Measurements from ENCODE around the gene TTLL11.
A peak's percentile ranks its signal among the peaks of the same experiment; 100 is the strongest.
"Not testable (repeated sequence)": the region's sequence is repeated elsewhere in the genome, so short reads cannot be mapped to it uniquely, and the experiment has no call there.

TTLL11 gene

GRCh38 chr9:121897140-121897539, 196.0 kb downstream of the TTLL11 start:
- DNase-seq: no peak

- DNase-seq: no peak
Measured at GRCh38 chr9:121896545-121896943, 196.6 kb downstream of the TTLL11 start.

- DNase-seq: peak; percentile 66
Measured at GRCh38 chr9:121895818-121896544, 197.1 kb downstream of the TTLL11 start.

- no peak for DNase-seq
Measured at GRCh38 chr9:121895358-121895757, 197.8 kb downstream of the TTLL11 start.

GRCh38 chr9:121894380-121894779, 198.7 kb downstream of the TTLL11 start:
- DNase-seq: not testable (repeated sequence)

GRCh38 chr9:121893786-121894185, 199.3 kb downstream of the TTLL11 start:
- no peak for DNase-seq

- peak; percentile 35 for DNase-seq
Measured at GRCh38 chr9:121892706-121893105, 200.4 kb downstream of the TTLL11 start.

GRCh38 chr9:121890746-121891145, 202.4 kb downstream of the TTLL11 start:
- DNase-seq: no peak

GRCh38 chr9:121889990-121890563, 203.0 kb downstream of the TTLL11 start:
- DNase-seq: peak; percentile 56

GRCh38 chr9:121888438-121888775, 204.7 kb downstream of the TTLL11 start:
- peak; percentile 89 for DNase-seq

GRCh38 chr9:121887553-121888437, 205.3 kb downstream of the TTLL11 start:
- peak; percentile 61 for DNase-seq

GRCh38 chr9:121886759-121887485, 206.2 kb downstream of the TTLL11 start:
- no peak for DNase-seq

- peak; percentile 48 for DNase-seq
Measured at GRCh38 chr9:121885345-121885901, 207.7 kb downstream of the TTLL11 start.

- DNase-seq: no peak
Measured at GRCh38 chr9:121884057-121884541, 209.0 kb downstream of the TTLL11 start.

GRCh38 chr9:121883281-121884056, 209.6 kb downstream of the TTLL11 start:
- DNase-seq: peak; percentile 46

- no peak for DNase-seq
Measured at GRCh38 chr9:121881920-121882500, 211.1 kb downstream of the TTLL11 start.

GRCh38 chr9:121880343-121880898, 212.7 kb downstream of the TTLL11 start:
- no peak for DNase-seq

GRCh38 chr9:121878271-121878822, 214.8 kb downstream of the TTLL11 start:
- no peak for DNase-seq

GRCh38 chr9:121876658-121877271, 216.3 kb downstream of the TTLL11 start:
- DNase-seq: peak; percentile 74

- no peak for DNase-seq
Measured at GRCh38 chr9:121876255-121876654, 216.9 kb downstream of the TTLL11 start.

Data from fibroblast of skin of abdomen (primary cell).